Endothelial cell of umbilical vein (primary cell): ENCODE results near the gene RPS6KA3. TPM values are rescaled to one million over a fixed set of nuclear protein-coding genes. Genes with fewer than 3 reads are reported as not detected.

ENCODE experiments used
- BruUV-seq: library from RNA; stranded (reverse); fragments of 400-500 nt; replicated peaks from 2 replicates; lab custom pipeline; 2021; lab: Mats Ljungman, UMichigan
- CTCF ChIA-PET: fragments of 300-600, 350-600 bp; sonication (Branson Sonifier 250); formaldehyde crosslinking; loops from one replicate; lab custom pipeline; 2021; ENCODE audit warnings: antibody characterized with exemption, inconsistent platforms; lab: Charles Lee
- POLR2A ChIA-PET: fragments of 300-600, 350-600 bp; sonication (Branson Sonifier 250); formaldehyde crosslinking; loops from one replicate; lab custom pipeline; 2021; ENCODE audit warnings: antibody characterized with exemption, inconsistent platforms; lab: Charles Lee
- DNase-seq: peaks from one replicate; pipeline ENCODE4 v3.0.0-alpha.2; 2011; ENCODE audit warnings: low read depth, low spot score
- FAIRE-seq: peaks from 2 replicates; lab custom pipeline; 2011; peaks lifted over from hg19 to GRCh38; lab: Jason Lieb, UNC
- H2AFZ ChIP-seq: 2 replicates; pipeline ENCODE4 v1.6.0; 2012; ENCODE audit warnings: low read depth, low read length, control low read depth, inconsistent platforms
- H3K27ac ChIP-seq: 2 replicates; pipeline ENCODE4 v1.5.1; 2011; ENCODE audit warnings: low read depth, mild to moderate bottlenecking, control low read depth, low read length, moderate library complexity; ENCODE audit not compliant: insufficient read depth
- H3K27me3 ChIP-seq, 2 experiments: 2 replicates each; pipeline versions ENCODE4 v1.6.0 to v1.6.1; 2011; ENCODE audit warnings: low read length in 2 of 2, mixed read lengths in 1 of 2; ENCODE audit not compliant: control insufficient read depth in 2 of 2, insufficient read depth in 2 of 2
- H3K36me3 ChIP-seq, 2 experiments: 2 replicates in 1 of 2; 3 replicates in 1 of 2; pipeline ENCODE4 v1.5.1; 2011; ENCODE audit warnings: low read length in 2 of 2, mild to moderate bottlenecking in 1 of 2, moderate library complexity in 1 of 2; ENCODE audit not compliant: control insufficient read depth in 2 of 2, insufficient read depth in 2 of 2; ENCODE audit errors: extremely low read depth in 1 of 2
- H3K4me1 ChIP-seq: 3 replicates; pipeline ENCODE4 v1.5.1; 2011; ENCODE audit warnings: mild to moderate bottlenecking, low read length; ENCODE audit not compliant: control insufficient read depth, insufficient read depth; ENCODE audit errors: extremely low read depth
- H3K4me2 ChIP-seq: 2 replicates; pipeline ENCODE4 v1.6.1; 2011; ENCODE audit warnings: low read length, control low read depth, mixed read lengths; ENCODE audit not compliant: insufficient read depth
- H3K4me3 ChIP-seq, 3 experiments: fragments of 200-600 bp in 1 of 3; sonication (generic), shearing (Covaris generic) in 1 of 3; replicated peaks in 1 of 3; 2 replicates each; pipeline ENCODE4 v1.5.1; 2011 to 2016; ENCODE audit warnings: control low read depth in 3 of 3, low read length in 3 of 3, mild to moderate bottlenecking in 2 of 3, inconsistent platforms in 1 of 3, low read depth in 1 of 3, moderate library complexity in 1 of 3; ENCODE audit not compliant: insufficient read depth in 1 of 3
- H3K79me2 ChIP-seq: 2 replicates; pipeline ENCODE4 v1.6.0; 2012; ENCODE audit warnings: low read length, inconsistent platforms; ENCODE audit not compliant: control insufficient read depth, insufficient read depth
- H3K9ac ChIP-seq: replicated peaks from 2 replicates; pipeline ENCODE3; 2011; ENCODE audit warnings: low read length, control low read depth; ENCODE audit not compliant: insufficient read depth; ENCODE audit errors: extremely low read depth
- H3K9me1 ChIP-seq: replicated peaks from 3 replicates; pipeline ENCODE4 v1.6.0; 2011; ENCODE audit warnings: mild to moderate bottlenecking, low read length; ENCODE audit not compliant: control insufficient read depth, insufficient read depth; ENCODE audit errors: extremely low read depth
- H3K9me3 ChIP-seq: replicated peaks from 2 replicates; pipeline ENCODE4 v1.5.1; 2012; ENCODE audit warnings: low read length, inconsistent platforms; ENCODE audit not compliant: control insufficient read depth, insufficient read depth
- H4K20me1 ChIP-seq: replicated peaks from 2 replicates; pipeline ENCODE3; 2011; ENCODE audit warnings: mild to moderate bottlenecking, low read length; ENCODE audit not compliant: control insufficient read depth, insufficient read depth; ENCODE audit errors: extremely low read depth
- EZH2 ChIP-seq: IDR thresholded peaks from 2 replicates; pipeline ENCODE4 v1.6.1; 2012; ENCODE audit warnings: borderline replicate concordance, low read depth, mild to moderate bottlenecking, moderate library complexity, low read length, inconsistent platforms; ENCODE audit not compliant: severe bottlenecking
- FOS ChIP-seq: IDR thresholded peaks from 2 replicates; pipeline ENCODE4 v1.6.1; 2011; ENCODE audit warnings: mild to moderate bottlenecking, low read length, moderate library complexity, borderline replicate concordance; ENCODE audit not compliant: insufficient read depth
- GATA2 ChIP-seq: IDR thresholded peaks from 2 replicates; pipeline ENCODE4 v1.7.0; 2011; ENCODE audit warnings: low read depth, mild to moderate bottlenecking, moderate library complexity, mixed read lengths, low read length; ENCODE audit not compliant: insufficient read length, insufficient read depth
- JUN ChIP-seq: IDR thresholded peaks from 2 replicates; pipeline ENCODE4 v1.6.1; 2011; ENCODE audit warnings: borderline replicate concordance, low read depth; ENCODE audit not compliant: insufficient read length, insufficient read depth
- MYC ChIP-seq: IDR thresholded peaks from one replicate; pipeline ENCODE4 v1.6.1; 2011; ENCODE audit warnings: mild to moderate bottlenecking, low read depth, low read length
- POLR2A ChIP-seq: IDR thresholded peaks from 2 replicates; pipeline ENCODE4 v1.6.1; 2012; ENCODE audit warnings: low read depth, mild to moderate bottlenecking, control low read depth, low read length
- POLR2AphosphoS5 ChIP-seq: IDR thresholded peaks from 2 replicates; pipeline ENCODE4 v1.6.1; 2012; ENCODE audit warnings: low read depth, mild to moderate bottlenecking, control low read depth, low read length, moderate library complexity; ENCODE audit not compliant: insufficient read depth
- dilution Hi-C: fragments of 300-500 bp; cut with MboI; formaldehyde crosslinking; loops from one replicate; pipeline ENCODE4 v1.15.0; 2019; ENCODE audit warnings: low sequenced_read_pairs; ENCODE audit not compliant: extremely low pct_ligation_motif_present
- intact Hi-C: fragments of 100-400 bp; cut with micrococcal nuclease; formaldehyde crosslinking; loops from one replicate; pipeline ENCODE4 v1.10.0; 2022
- polyA plus RNA-seq, 4 experiments: library from polyadenylated mRNA; depleted of rRNA in 3 of 4; stranded (reverse) in 3 of 4; unstranded in 1 of 4; fragments of >200 nt; gene quantifications; 2 replicates each; pipeline versions ENCODE4 v1.2.1 to v1.2.3, GENCODE V29; 2011 to 2012; ENCODE audit warnings: missing spikeins in 1 of 4
- total RNA-seq: library from RNA; stranded (reverse); gene quantifications from 2 replicates; pipeline ENCODE4 v1.2.3, GENCODE V29; 2021
- TF ChIP-seq, protein P1 (sequence below), 2 donors: IDR thresholded peaks; 1 replicate in 1 of 2; 2 replicates in 1 of 2; pipeline ENCODE4 v1.5.1; 2011; ENCODE audit warnings: low read length in 2 of 2, mild to moderate bottlenecking in 2 of 2, moderate library complexity in 2 of 2, control low read depth in 1 of 2, inconsistent platforms in 1 of 2, low read depth in 1 of 2; ENCODE audit not compliant: insufficient read depth in 1 of 2; ENCODE audit errors: extremely low read depth in 1 of 2
- TF ChIP-seq, protein P2 (sequence below): IDR thresholded peaks from 2 replicates; pipeline ENCODE4 v1.6.1; 2011; ENCODE audit not compliant: insufficient read depth, insufficient read length

RPS6KA3 gene
- total and polyA plus RNA-seq, 2 donors (not counting 3 experiments of a cell fraction or from before 2014, with no cell fraction given), result 24.4 to 61.6 TPM

DNA sequence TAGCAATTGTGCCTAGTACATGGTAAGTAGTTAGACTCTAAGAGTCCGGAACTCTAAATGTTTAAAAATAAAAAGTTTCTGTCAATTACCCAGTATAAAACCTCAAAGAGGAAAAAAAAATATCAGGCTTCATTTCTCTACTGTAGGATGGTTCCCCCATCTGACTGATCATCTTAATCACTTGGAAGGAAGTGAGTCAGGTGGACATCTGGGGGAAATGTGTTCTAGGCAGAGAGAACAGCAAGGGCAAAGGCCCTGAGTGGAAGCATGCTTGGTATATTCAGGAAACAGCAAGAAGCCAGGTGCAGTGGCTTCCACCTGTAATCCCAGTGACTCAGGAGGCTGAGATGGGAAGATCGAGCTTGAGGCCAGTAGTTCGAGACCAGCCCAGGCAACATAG lies 122.2 kb downstream of the RPS6KA3 start:
- CTCF ChIA-PET, result no interaction called here
- Histone ChIP-seq H3K27ac (peak overlapping the region; percentile 51), H3K4me2 (no peak overlapping the region), H3K4me3 (no peak overlapping the region), H3K4me1 (peaks cover 15% of the 10 kb centered on the region), H2AFZ (no peak overlapping the region), H3K36me3 (no peaks in the 10 kb centered on the region), H3K9ac (no peak overlapping the region), H3K9me1 (no peaks in the 10 kb centered on the region), H4K20me1 (no peaks in the 10 kb centered on the region), H3K27me3 (no peaks in the 10 kb centered on the region), H3K79me2 (peaks cover 19% of the 10 kb centered on the region), H3K9me3 (no peaks in the 10 kb centered on the region)
- intact Hi-C loops, result loop anchor here (5.0 kb wide), 2 partner anchors 123 to 1383 kb away; partner anchors contain the start of gene RPS6KA3
- POLR2A ChIA-PET, result no interaction called here
- DNase-seq (peak; percentile 62), FAIRE-seq (peak; percentile 98)
- TF ChIP-seq POLR2AphosphoS5 (peak; percentile 59), JUN (peak; percentile 58), EZH2 (no peak), MYC (no peak), GATA2 (peak; percentile 61), FOS (peak; percentile 85), POLR2A (no peak)
- TF ChIP-seq, protein P1, sequence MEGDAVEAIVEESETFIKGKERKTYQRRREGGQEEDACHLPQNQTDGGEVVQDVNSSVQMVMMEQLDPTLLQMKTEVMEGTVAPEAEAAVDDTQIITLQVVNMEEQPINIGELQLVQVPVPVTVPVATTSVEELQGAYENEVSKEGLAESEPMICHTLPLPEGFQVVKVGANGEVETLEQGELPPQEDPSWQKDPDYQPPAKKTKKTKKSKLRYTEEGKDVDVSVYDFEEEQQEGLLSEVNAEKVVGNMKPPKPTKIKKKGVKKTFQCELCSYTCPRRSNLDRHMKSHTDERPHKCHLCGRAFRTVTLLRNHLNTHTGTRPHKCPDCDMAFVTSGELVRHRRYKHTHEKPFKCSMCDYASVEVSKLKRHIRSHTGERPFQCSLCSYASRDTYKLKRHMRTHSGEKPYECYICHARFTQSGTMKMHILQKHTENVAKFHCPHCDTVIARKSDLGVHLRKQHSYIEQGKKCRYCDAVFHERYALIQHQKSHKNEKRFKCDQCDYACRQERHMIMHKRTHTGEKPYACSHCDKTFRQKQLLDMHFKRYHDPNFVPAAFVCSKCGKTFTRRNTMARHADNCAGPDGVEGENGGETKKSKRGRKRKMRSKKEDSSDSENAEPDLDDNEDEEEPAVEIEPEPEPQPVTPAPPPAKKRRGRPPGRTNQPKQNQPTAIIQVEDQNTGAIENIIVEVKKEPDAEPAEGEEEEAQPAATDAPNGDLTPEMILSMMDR (IDR thresholded peaks at IDR 0.05; ENCODE audit: extremely low read depth in 1 of 2, insufficient read depth in 1 of 2, low read depth in 1 of 2, low read length in 2 of 2), result no peak
- TF ChIP-seq, protein P2, sequence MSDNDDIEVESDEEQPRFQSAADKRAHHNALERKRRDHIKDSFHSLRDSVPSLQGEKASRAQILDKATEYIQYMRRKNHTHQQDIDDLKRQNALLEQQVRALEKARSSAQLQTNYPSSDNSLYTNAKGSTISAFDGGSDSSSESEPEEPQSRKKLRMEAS, result no peak
- BruUV-seq, result no TSS peak
- dilution Hi-C loops, result no loop called here
